Measurements from ENCODE around the gene SLC46A1.

SLC46A1 gene

DNA sequence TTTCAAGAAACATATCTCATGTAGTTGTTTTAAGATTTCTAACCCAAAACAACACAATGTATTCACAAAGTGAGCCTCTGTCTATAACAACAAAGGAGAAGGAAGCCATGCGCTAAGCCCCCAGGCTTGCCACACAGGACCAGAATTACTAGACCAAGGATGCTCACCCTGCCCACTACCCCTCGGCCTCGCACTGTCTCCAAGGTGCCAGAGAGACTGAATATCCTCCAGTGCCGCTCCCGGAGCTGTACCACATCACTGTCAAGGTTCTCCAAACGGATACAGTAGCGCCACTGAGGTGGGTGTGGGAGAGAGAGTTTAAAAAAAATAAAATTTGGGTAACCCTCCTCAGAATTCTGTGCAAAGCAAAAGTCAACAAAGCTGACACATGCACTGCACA is 55.7 kb downstream of the SLC46A1 start:
- DNase-seq = no peak

DNA sequence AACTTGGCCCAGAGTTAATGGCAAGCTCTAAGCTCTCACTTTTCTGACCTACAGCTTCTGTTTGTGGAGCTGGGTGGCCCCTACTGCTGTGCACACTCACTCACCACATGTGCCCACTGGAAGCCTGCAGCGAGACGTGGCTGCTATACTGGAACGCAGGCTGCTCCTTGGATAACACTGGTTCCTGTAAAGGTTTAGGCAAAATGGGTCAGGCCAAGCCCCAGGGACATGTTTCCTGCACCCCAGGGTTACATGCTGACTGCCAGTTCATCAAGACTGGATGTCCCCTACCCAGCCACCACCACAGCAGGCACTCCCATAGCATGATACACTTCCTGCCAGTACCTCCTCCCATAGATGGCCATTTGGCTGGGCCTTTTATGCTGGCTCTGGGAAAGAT is 57.0 kb downstream of the SLC46A1 start:
- no peak for DNase-seq

DNA sequence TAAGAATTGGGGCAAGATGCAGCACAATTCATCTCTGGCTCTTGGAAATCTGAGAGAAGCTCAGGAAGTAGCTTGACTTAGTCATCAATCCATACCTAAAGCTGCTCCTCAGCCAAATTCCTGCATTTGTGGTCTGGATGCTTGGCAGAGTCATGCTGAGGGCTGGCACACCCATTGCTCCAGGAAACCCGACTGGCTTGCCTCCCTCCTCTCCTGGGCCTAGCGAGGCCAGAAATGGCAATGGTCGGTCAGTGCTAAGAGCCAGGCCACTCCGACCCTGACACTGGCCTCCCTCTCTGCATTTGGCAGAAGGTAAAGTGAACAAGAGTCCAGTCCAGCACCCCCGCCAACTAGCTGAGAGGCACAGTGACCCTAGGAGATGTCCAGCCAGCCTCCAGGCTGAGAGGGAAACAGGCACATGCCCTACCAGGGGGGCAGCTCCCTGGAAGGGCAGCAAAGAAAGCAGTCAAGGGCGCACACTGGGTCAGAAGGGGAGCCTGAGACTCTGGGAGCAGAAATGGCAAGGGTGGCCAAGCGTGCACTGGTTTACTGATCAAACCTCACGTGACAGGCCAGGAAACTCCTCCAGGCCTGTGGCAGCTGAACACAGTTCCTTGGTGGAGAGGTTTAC is 58.6 kb downstream of the SLC46A1 start:
- no peak for DNase-seq

DNA sequence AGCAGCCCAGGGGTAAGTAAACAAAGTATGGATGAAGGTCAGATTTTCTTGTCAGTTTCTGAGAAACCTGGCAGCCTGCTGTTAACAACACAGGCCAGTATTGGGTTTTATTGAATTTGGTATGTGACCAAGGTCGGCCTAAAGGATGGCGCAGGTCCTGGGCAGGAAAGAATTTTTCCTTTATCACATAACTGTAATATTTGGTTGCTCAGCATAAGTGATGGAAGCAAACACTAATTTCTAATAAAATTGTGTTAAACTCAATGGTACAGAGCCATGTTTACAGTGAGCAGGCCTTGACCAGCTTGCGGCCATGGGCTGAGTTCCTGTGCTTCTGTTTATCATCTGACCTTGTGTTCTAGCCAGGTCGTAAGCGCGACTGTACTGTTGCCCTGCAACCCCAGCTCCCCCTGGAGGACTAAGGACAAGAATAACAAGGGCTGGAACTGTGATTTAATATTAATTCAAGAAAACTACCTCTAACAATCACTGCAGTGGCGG is 59.2 kb downstream of the SLC46A1 start:
- DNase-seq = no peak

DNA sequence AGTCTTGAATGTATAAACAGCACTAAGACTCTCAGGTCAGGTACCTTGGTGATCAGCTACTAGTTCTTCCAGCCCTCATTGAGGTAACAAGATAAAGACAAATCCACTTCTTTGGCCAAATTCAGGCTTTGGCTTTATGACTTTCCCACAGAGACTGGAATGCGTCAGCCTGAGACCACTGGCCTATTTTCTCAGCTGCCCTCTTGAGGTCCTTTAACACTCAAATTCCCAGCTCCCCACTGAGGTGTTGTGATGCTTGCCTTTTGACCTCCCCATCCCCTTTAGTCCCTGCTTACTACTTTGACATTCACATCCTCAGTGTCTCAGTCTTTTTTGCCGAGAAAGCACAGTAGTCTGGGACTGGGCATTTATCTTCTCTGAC is 59.8 kb downstream of the SLC46A1 start:
- DNase-seq = no peak

DNA sequence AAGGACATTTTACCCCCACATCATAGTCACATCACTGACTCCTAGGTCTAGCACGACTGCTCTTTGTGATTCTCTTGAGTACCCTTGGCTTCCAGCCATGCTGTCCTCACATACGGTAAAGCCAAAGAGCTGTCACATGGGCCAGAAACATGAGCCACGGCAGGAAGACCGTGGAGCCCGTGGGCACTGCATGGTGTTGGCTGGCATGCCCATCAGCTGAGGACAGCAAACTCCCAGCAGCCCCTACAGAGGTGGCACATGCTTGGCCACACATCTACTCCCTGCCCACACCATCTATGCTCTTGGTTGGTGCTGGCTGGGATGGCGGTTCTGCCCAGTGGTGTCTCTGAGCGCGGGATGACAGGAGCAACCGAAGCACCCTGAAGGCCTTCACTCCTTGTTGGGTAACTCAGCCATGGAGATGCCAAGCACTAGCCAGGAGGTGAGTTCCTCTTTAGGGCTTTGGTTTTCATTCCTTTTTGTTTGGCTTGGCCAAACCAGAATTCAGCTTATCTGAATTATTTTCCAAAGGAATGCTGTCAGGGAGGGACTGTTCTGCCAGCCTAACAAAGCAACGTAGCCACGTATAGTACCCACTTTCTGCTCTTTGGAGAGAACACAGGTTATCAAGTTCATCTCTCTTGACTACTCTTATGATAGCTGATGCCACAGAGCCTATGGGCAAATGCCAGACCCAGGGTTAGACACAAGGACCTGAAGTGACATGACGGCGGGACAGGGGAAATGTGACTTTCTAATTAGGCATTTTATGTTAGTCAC is 60.4 kb downstream of the SLC46A1 start:
- DNase-seq = no peak

Measured in inflammatory macrophage (primary cell).